HepG2 (cell line): ENCODE results near the gene SP6. TPM values are rescaled to one million over a fixed set of nuclear protein-coding genes. Genes with fewer than 3 reads are reported as not detected.

Experiments
- ATF4 ChIP-seq, 2 experiments: fragments of 450-650 bp in 1 of 2; sonication (generic) in 1 of 2; formaldehyde crosslinking; IDR thresholded peaks; 2 replicates each; pipeline versions ENCODE4 v1.5.0 to v1.8.0; 2020 to 2022; ENCODE audit warnings: mild to moderate bottlenecking in 1 of 2, missing genetic modification reagents in 1 of 2
- EEA1 ChIP-seq: sonication (generic); formaldehyde crosslinking; IDR thresholded peaks from 2 replicates; pipeline ENCODE4 v1.5.1; 2020; ENCODE audit warnings: mild to moderate bottlenecking, missing genetic modification reagents, borderline replicate concordance
- HINFP ChIP-seq: sonication (generic); formaldehyde crosslinking; IDR thresholded peaks from 2 replicates; pipeline ENCODE4 v1.4.0; 2020; ENCODE audit warnings: low read depth, mild to moderate bottlenecking, missing genetic modification reagents
- MED1 ChIP-seq: sonication (generic); formaldehyde crosslinking; IDR thresholded peaks from 2 replicates; pipeline ENCODE4 v1.4.0; 2020; ENCODE audit warnings: missing genetic modification reagents
- RFXAP ChIP-seq: sonication (generic); formaldehyde crosslinking; IDR thresholded peaks from 2 replicates; pipeline ENCODE4 v1.4.0; 2020; ENCODE audit warnings: missing genetic modification reagents, borderline replicate concordance
- SNAPC4 ChIP-seq: sonication (generic); formaldehyde crosslinking; IDR thresholded peaks from 2 replicates; pipeline ENCODE4 v1.4.0; 2020; ENCODE audit warnings: mild to moderate bottlenecking, missing genetic modification reagents
- SP140L ChIP-seq: sonication (generic); formaldehyde crosslinking; IDR thresholded peaks from 2 replicates; pipeline ENCODE4 v1.4.0; 2020; ENCODE audit warnings: missing genetic modification reagents, borderline replicate concordance
- STAG1 ChIP-seq: sonication (generic); formaldehyde crosslinking; IDR thresholded peaks from 2 replicates; pipeline ENCODE4 v1.4.0; 2020; ENCODE audit warnings: missing genetic modification reagents
- TFAP4 ChIP-seq: sonication (generic); IDR thresholded peaks from 2 replicates; pipeline ENCODE4 v1.6.1; 2016; ENCODE audit warnings: low read depth, borderline replicate concordance
- YEATS2 ChIP-seq: sonication (generic); formaldehyde crosslinking; IDR thresholded peaks from 2 replicates; pipeline ENCODE4 v1.4.0; 2020; ENCODE audit warnings: missing genetic modification reagents, borderline replicate concordance
- ZNF263 ChIP-seq: sonication (generic); formaldehyde crosslinking; IDR thresholded peaks from 2 replicates; pipeline ENCODE4 v1.4.0; 2020; ENCODE audit warnings: missing genetic modification reagents
- ZNF431 ChIP-seq: sonication (generic); formaldehyde crosslinking; IDR thresholded peaks from 2 replicates; pipeline ENCODE4 v1.9.0; 2022; ENCODE audit warnings: missing genetic modification reagents, low read depth, mild to moderate bottlenecking, borderline replicate concordance
- ZNF616 ChIP-seq: sonication (generic); formaldehyde crosslinking; IDR thresholded peaks from 2 replicates; pipeline ENCODE4 v1.5.0; 2020; ENCODE audit warnings: low read depth, mild to moderate bottlenecking, missing genetic modification reagents
- ZNF674 ChIP-seq: sonication (generic); formaldehyde crosslinking; IDR thresholded peaks from 2 replicates; pipeline ENCODE4 v1.5.0; 2020; ENCODE audit warnings: low read depth, mild to moderate bottlenecking, missing genetic modification reagents
- ZNF678 ChIP-seq: sonication (generic); formaldehyde crosslinking; IDR thresholded peaks from 2 replicates; pipeline ENCODE4 v1.4.0; 2020; ENCODE audit warnings: mild to moderate bottlenecking, missing genetic modification reagents
- polyA plus RNA-seq, 8 experiments: library from polyadenylated mRNA; depleted of rRNA in 3 of 8; stranded (reverse) in 7 of 8; unstranded in 1 of 8; fragments of >200 nt; fragmentation: Illumina TruSeq in 4 of 8; extraction: Trizol in 4 of 8; gene quantifications; 2 replicates each; pipeline versions ENCODE4 v1.2.1 to v1.2.3, GENCODE V29; 2011 to 2016; ENCODE audit warnings: low read depth in 4 of 8, missing spikeins in 1 of 8, mixed read lengths in 1 of 8; ENCODE audit not compliant: insufficient read depth in 1 of 8
- total RNA-seq, 5 experiments: library from RNA; depleted of rRNA; stranded (reverse); fragments of >200 nt; fragmentation: Illumina TruSeq; extraction: Trizol; gene quantifications; 2 replicates each; pipeline ENCODE4 v1.2.3, GENCODE V29; 2016; ENCODE audit warnings: low read depth in 1 of 5

The SP6 gene
- total and polyA plus RNA-seq, 2 of the 13 experiments (the other 11 are each of a cell fraction or from before 2014, with no cell fraction given): 0.07 TPM

DNA sequence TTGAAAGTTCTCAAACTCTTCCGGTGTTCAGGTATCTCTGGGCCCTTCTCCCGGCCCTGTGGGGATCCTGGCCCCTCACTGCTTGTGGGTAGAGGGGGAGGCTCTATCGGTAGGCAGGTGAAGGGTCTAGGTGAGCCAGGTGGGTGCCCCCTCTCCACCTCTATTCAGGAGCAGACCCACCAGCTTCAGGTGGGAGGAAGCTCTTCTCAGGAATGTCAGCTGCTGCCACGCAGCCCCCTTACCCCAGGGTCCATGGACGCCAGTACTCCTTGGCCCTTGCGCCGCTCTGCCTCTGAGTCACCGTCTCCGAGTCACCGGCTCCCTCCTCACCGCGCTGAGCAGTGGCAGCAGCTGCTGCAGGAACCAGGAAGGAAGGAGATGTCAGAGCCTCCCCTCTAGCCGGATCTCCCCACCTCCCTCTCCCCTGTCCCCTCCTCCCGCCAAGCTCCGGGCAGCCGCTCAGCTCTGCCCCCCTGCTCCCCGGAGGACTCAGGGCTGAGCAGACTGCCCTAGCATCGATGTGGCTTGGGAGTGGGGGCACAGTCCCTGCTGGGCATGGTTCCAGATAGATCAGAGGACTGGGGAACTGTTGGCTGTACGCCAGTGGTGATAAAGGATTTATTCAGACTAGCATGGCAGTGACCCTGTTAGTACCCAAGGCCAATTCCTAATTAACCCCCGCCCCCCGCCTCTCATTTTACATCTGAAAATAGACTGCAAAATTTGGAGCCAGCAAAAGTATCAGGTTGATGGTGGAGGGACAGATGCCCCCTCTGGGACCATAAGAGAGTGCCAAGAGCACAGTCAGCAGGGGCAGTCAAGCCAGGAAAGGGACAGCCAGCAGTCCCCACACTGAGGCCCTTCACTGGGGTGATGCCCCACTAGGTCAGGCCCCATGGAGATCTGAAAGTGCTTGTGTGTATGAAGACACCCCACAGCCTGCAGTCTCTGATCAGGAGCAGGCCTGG lies 29.3 kb downstream of the SP6 start, which contains the start of gene OSBPL7 (continued):
- peak; percentile 90; the same call in 1 of the 2 replicates for TF ChIP-seq YEATS2 (CRISPR knock-in tag)
- peak; percentile 73; the same call in 1 of the 2 replicates for TF ChIP-seq HINFP
- TF ChIP-seq SNAPC4: no peak
- no peak for TF ChIP-seq ZNF678 (CRISPR knock-in tag)
- TF ChIP-seq RFXAP (CRISPR knock-in tag): peak; percentile 28; the same call in 1 of the 2 replicates
- no peak for TF ChIP-seq ZNF674 (CRISPR knock-in tag)
- TF ChIP-seq ZNF616 (CRISPR knock-in tag): peak; percentile 83; the same call in 1 of the 2 replicates
- TF ChIP-seq ZNF431 (CRISPR knock-in tag): no peak
- TF ChIP-seq EEA1 (CRISPR knock-in tag): 0 out of 2 replicates have a peak, but pooled peaks have one; percentile 4
- peak; percentile 79; the same call in 1 of the 2 replicates for TF ChIP-seq TFAP4
- peak; percentile 92 for TF ChIP-seq ZNF263 (CRISPR knock-in tag)
- TF ChIP-seq STAG1 (CRISPR knock-in tag): no peak
- no peak for TF ChIP-seq ATF4 (CRISPR knock-in tag; IDR thresholded peaks at IDR 0.05)
- peak; percentile 22; the same call in 1 of the 2 replicates for TF ChIP-seq MED1 (CRISPR knock-in tag)
- TF ChIP-seq SP140L (CRISPR knock-in tag): no peak
